T-cell (primary cell): ENCODE results near the gene ZNF462. TPM values are rescaled to one million over a fixed set of nuclear protein-coding genes. Genes with fewer than 3 reads are reported as not detected.

Source experiments
- ATAC-seq, 4 experiments: fragments of 200-7000 bp in 3 of 4; fragments of 150-1000 bp in 1 of 4; cut with Tn5 transposase; replicated peaks in 1 of 4; 1 replicate in 3 of 4; 2 replicates in 1 of 4; pipeline ENCODE4 v1.10.0; 2021; ENCODE audit warnings: moderate library complexity in 3 of 4, mild to moderate bottlenecking in 2 of 4, moderate number of reproducible peaks in 1 of 4
- CTCF ChIA-PET, 2 donors: fragments of 300-600 bp; sonication (Branson Sonifier 250); formaldehyde crosslinking; loops; one replicate each; lab custom pipeline; 2022; ENCODE audit warnings: antibody characterized with exemption in 2 of 2; lab: Charles Lee
- POLR2A ChIA-PET, 2 donors: fragments of 300-600 bp; sonication (Branson Sonifier 250); formaldehyde crosslinking; loops; one replicate each; lab custom pipeline; 2022; ENCODE audit warnings: antibody characterized with exemption in 2 of 2; lab: Charles Lee
- DNase-seq, 35 experiments: peaks; one replicate each; pipeline versions ENCODE4 v3.0.0 to v3.0.0-alpha.2; 2013 to 2023
- H3K27ac ChIP-seq: one replicate; pipeline ENCODE4 v1.5.1; 2013; ENCODE audit warnings: low read length
- H3K27me3 ChIP-seq, 2 experiments: replicated peaks in 1 of 2; 1 replicate in 1 of 2; 2 replicates in 1 of 2; pipeline versions ENCODE4 v1.6.1 to v1.7.0; 2013; ENCODE audit warnings: low read length in 1 of 2, mixed read lengths in 1 of 2; ENCODE audit not compliant: control insufficient read depth in 2 of 2, insufficient read depth in 2 of 2; ENCODE audit errors: extremely low read depth in 1 of 2
- H3K36me3 ChIP-seq, 2 donors: 1 replicate in 1 of 2; 2 replicates in 1 of 2; pipeline versions ENCODE4 v1.6.1 to v1.7.0; 2013; ENCODE audit warnings: low read length in 1 of 2; ENCODE audit not compliant: control insufficient read depth in 2 of 2, insufficient read depth in 1 of 2; ENCODE audit errors: extremely low read depth in 1 of 2
- H3K4me1 ChIP-seq, 2 experiments: 1 replicate in 1 of 2; 2 replicates in 1 of 2; pipeline versions ENCODE4 v1.6.1 to v1.7.0; 2013; ENCODE audit warnings: low read length in 2 of 2, mixed read lengths in 1 of 2; ENCODE audit not compliant: insufficient read depth in 2 of 2, control insufficient read depth in 1 of 2; ENCODE audit errors: extremely low read depth in 1 of 2
- H3K4me3 ChIP-seq, 2 donors: 1 replicate in 1 of 2; 2 replicates in 1 of 2; pipeline versions ENCODE4 v1.5.1 to v1.7.0; 2013; ENCODE audit warnings: mild to moderate bottlenecking in 2 of 2, low read length in 1 of 2, moderate library complexity in 1 of 2; ENCODE audit not compliant: control insufficient read depth in 1 of 2; ENCODE audit errors: extremely low read depth in 1 of 2
- H3K9me3 ChIP-seq: 2 replicates; pipeline ENCODE4 v1.7.0; 2013
- H3K27ac Mint-ChIP-seq, 2 donors: one replicate each; pipeline ENCODE4 v1.8.0; 2020 to 2021; ENCODE audit warnings: mild to moderate bottlenecking in 2 of 2, mixed read lengths in 2 of 2
- H3K27me3 Mint-ChIP-seq, 2 donors: one replicate each; pipeline ENCODE4 v1.8.0; 2021 to 2022; ENCODE audit warnings: mixed read lengths in 2 of 2
- H3K36me3 Mint-ChIP-seq: one replicate; pipeline ENCODE4 v1.8.0; 2021; ENCODE audit warnings: mixed read lengths
- H3K4me1 Mint-ChIP-seq, 3 donors: one replicate each; pipeline ENCODE4 v1.8.0; 2020 to 2022; ENCODE audit warnings: mixed read lengths in 3 of 3, mild to moderate bottlenecking in 1 of 3
- H3K4me3 Mint-ChIP-seq, 3 donors: one replicate each; pipeline ENCODE4 v1.8.0; 2020 to 2022; ENCODE audit warnings: mild to moderate bottlenecking in 3 of 3, mixed read lengths in 3 of 3, moderate library complexity in 3 of 3
- H3K9me3 Mint-ChIP-seq, 3 donors: one replicate each; pipeline ENCODE4 v1.8.0; 2020 to 2022; ENCODE audit warnings: mixed read lengths in 3 of 3
- WGBS: methylation state at CpG from one replicate; pipeline ENCODE4 v1.1.5; 2013; ENCODE audit warnings: missing lambda C conversion rate; ENCODE audit not compliant: insufficient coverage; 5-methylcytosine and 5-hydroxymethylcytosine counted together
- total RNA-seq, 35 experiments: library from RNA in 6 of 35; stranded (reverse) in 6 of 35; fragments of 120-200 nt in 1 of 35; gene quantifications; one replicate each; pipeline versions ENCODE4 v1.2.1 to v1.2.4 and lab custom pipeline; 2013 to 2026

ZNF462 gene
- total RNA-seq, 5 donors from 2014 or later (not counting 1 experiment from before 2014, with no cell fraction given): 1.1 to 5.3 (median 2.5) TPM

GRCh38 chr9:106861640-106862109 is 1.3 kb upstream of the ZNF462 start:
- CTCF ChIA-PET: no interaction called here
- peaks cover 69 to 73% of the 10 kb centered on the region in 2 donors for H3K27me3 Mint-ChIP-seq
- H3K27ac Mint-ChIP-seq: no peak overlapping the region
- H3K9me3 Mint-ChIP-seq: no peaks in the 10 kb centered on the region
- H3K4me1 Mint-ChIP-seq: peaks cover 27 to 44% (median 29%) of the 10 kb centered on the region in 3 donors
- H3K36me3 Mint-ChIP-seq: no peaks in the 10 kb centered on the region
- peaks cover 4 to 47% of the 10 kb centered on the region in 2 experiments for H3K27me3 ChIP-seq
- H3K4me1 ChIP-seq: peaks cover 13 to 32% of the 10 kb centered on the region in 2 experiments
- H3K4me3 Mint-ChIP-seq: peak overlapping the region in 2 of 3 donors; percentile 25 to 87
- ATAC-seq (no peak), DNase-seq (no peak)
- POLR2A ChIA-PET: no interaction called here
- H3K36me3 ChIP-seq: no peaks in the 10 kb centered on the region
- H3K9me3 ChIP-seq: peaks cover 2% of the 10 kb centered on the region
- no CpG with 5 or more reads among the region's 15 CpGs for WGBS
- H3K4me3 ChIP-seq: peak overlapping the region in 1 of 2 donors; percentile 70
- no peak overlapping the region for H3K27ac ChIP-seq

- no peaks in the 10 kb centered on the region for H3K9me3 Mint-ChIP-seq
- no peaks in the 10 kb centered on the region for H3K36me3 Mint-ChIP-seq
- Histone ChIP-seq H3K36me3 (no peaks in the 10 kb centered on the region), H3K27ac (no peak overlapping the region), H3K4me3 (peak overlapping the region in 1 of 2 donors; percentile 82), H3K9me3 (peaks cover 2% of the 10 kb centered on the region), H3K27me3 (peaks cover 3 to 47% of the 10 kb centered on the region in 2 experiments), H3K4me1 (peaks cover 13 to 32% of the 10 kb centered on the region in 2 experiments)
- WGBS: 7% methylated on average over 28 of the region's 32 CpGs
- CTCF ChIA-PET: no interaction called here
- H3K27ac Mint-ChIP-seq: peak overlapping the region in 1 of 2 donors; percentile 41
- DNase-seq (no peak), ATAC-seq (no peak)
- POLR2A ChIA-PET: no interaction called here
- H3K4me1 Mint-ChIP-seq: peaks cover 27 to 44% (median 29%) of the 10 kb centered on the region in 3 donors
- peak overlapping the region; percentile 67 to 87 (median 68) for H3K4me3 Mint-ChIP-seq
- H3K27me3 Mint-ChIP-seq: peaks cover 65 to 69% of the 10 kb centered on the region in 2 donors
These were observed 701 bp upstream of the ZNF462 start for GRCh38 chr9:106862110-106862820.

- Mint-ChIP-seq H3K4me3 (peak overlapping the region in 2 of 3 donors; percentile 41 to 87), H3K4me1 (peaks cover 27 to 44% (median 29%) of the 10 kb centered on the region in 3 donors), H3K27ac (peak overlapping the region in 1 of 2 donors; percentile 21), H3K36me3 (no peaks in the 10 kb centered on the region), H3K27me3 (peaks cover 53 to 55% of the 10 kb centered on the region in 2 donors), H3K9me3 (no peaks in the 10 kb centered on the region)
- Histone ChIP-seq H3K27ac (no peak overlapping the region), H3K36me3 (no peaks in the 10 kb centered on the region), H3K4me1 (peaks cover 13 to 32% of the 10 kb centered on the region in 2 experiments), H3K4me3 (peak overlapping the region in 1 of 2 donors; percentile 82), H3K9me3 (no peaks in the 10 kb centered on the region), H3K27me3 (peaks cover 0 to 47% of the 10 kb centered on the region in 2 experiments)
- DNase-seq (no peak), ATAC-seq (no peak)
- ChIA-PET POLR2A (no interaction called here), CTCF (no interaction called here)
- 32% methylated on average over 8 of the region's 11 CpGs for WGBS
These were observed 1.6 kb downstream of the ZNF462 start for GRCh38 chr9:106864373-106865143.

GRCh38 chr9:106866243-106866642 is 3.3 kb downstream of the ZNF462 start:
- no peak overlapping the region for H3K4me3 ChIP-seq
- no peak overlapping the region for H3K27ac ChIP-seq
- Mint-ChIP-seq H3K4me1 (peaks cover 17 to 32% (median 21%) of the 10 kb centered on the region in 3 donors), H3K4me3 (no peak overlapping the region), H3K9me3 (no peaks in the 10 kb centered on the region), H3K36me3 (no peaks in the 10 kb centered on the region), H3K27me3 (peaks cover 36 to 38% of the 10 kb centered on the region in 2 donors), H3K27ac (no peak overlapping the region)
- no CpG with 5 or more reads among the region's 1 CpG for WGBS
- ChIA-PET CTCF (no interaction called here), POLR2A (no interaction called here)
- peaks cover 1 to 19% of the 10 kb centered on the region in 2 experiments for H3K4me1 ChIP-seq
- H3K9me3 ChIP-seq: no peaks in the 10 kb centered on the region
- peaks cover 0 to 31% of the 10 kb centered on the region in 2 experiments for H3K27me3 ChIP-seq
- no peak for DNase-seq
- no peaks in the 10 kb centered on the region for H3K36me3 ChIP-seq
- ATAC-seq: no peak

- Mint-ChIP-seq H3K27ac (no peak overlapping the region), H3K27me3 (peaks cover 29 to 31% of the 10 kb centered on the region in 2 donors), H3K36me3 (no peaks in the 10 kb centered on the region), H3K9me3 (no peaks in the 10 kb centered on the region), H3K4me3 (no peak overlapping the region), H3K4me1 (peaks cover 11 to 26% (median 15%) of the 10 kb centered on the region in 3 donors)
- peaks cover 0 to 15% of the 10 kb centered on the region in 2 experiments for H3K4me1 ChIP-seq
- no peak for ATAC-seq
- H3K27me3 ChIP-seq: peaks cover 0 to 23% of the 10 kb centered on the region in 2 experiments
- DNase-seq: no peak
- WGBS: no CpG with 5 or more reads among the region's 4 CpGs
- H3K4me3 ChIP-seq: no peak overlapping the region
- POLR2A ChIA-PET: no interaction called here
- CTCF ChIA-PET: no interaction called here
- H3K27ac ChIP-seq: no peak overlapping the region
- H3K36me3 ChIP-seq: no peaks in the 10 kb centered on the region
- H3K9me3 ChIP-seq: no peaks in the 10 kb centered on the region
These were observed 4.3 kb downstream of the ZNF462 start for GRCh38 chr9:106867286-106867685.

- Mint-ChIP-seq H3K27ac (no peak overlapping the region), H3K4me1 (peaks cover 7 to 18% (median 9%) of the 10 kb centered on the region in 3 donors), H3K27me3 (peaks cover 22 to 23% of the 10 kb centered on the region in 2 donors), H3K4me3 (no peak overlapping the region), H3K36me3 (no peaks in the 10 kb centered on the region), H3K9me3 (no peaks in the 10 kb centered on the region)
- Histone ChIP-seq H3K36me3 (no peaks in the 10 kb centered on the region), H3K4me1 (peaks cover 0 to 10% of the 10 kb centered on the region in 2 experiments), H3K27me3 (peaks cover 0 to 16% of the 10 kb centered on the region in 2 experiments), H3K9me3 (no peaks in the 10 kb centered on the region), H3K27ac (no peak overlapping the region), H3K4me3 (no peak overlapping the region)
- no CpG with 5 or more reads among the region's 1 CpG for WGBS
- ChIA-PET CTCF (no interaction called here), POLR2A (no interaction called here)
- no peak for DNase-seq
- ATAC-seq: no peak
These were observed 5.1 kb downstream of the ZNF462 start for GRCh38 chr9:106868087-106868486.
